ENCODE data around the gene ZNF629.

- TF ChIP-seq JUND (IDR thresholded peaks at IDR 0.05) (no peak), CHD2 (IDR thresholded peaks at IDR 0.05; ENCODE audit: low read length, partially characterized antibody) (no peak), CTCF (IDR thresholded peaks at IDR 0.05) (no peak), REST (IDR thresholded peaks at IDR 0.05; ENCODE audit: low read depth, low read length) (no peak), EP300 (IDR thresholded peaks at IDR 0.05; ENCODE audit: borderline replicate concordance in 1 of 2, low read depth in 1 of 2, low read length in 1 of 2) (no peak), RXRA (IDR thresholded peaks at IDR 0.05; ENCODE audit: borderline replicate concordance, low read depth) (no peak), GABPA (IDR thresholded peaks at IDR 0.05; ENCODE audit: low read depth) (no peak), TAF1 (IDR thresholded peaks at IDR 0.05; ENCODE audit: borderline replicate concordance, low read depth, low read length) (no peak), USF2 (IDR thresholded peaks at IDR 0.05; ENCODE audit: borderline replicate concordance, low read depth, low read length) (no peak), MAX (IDR thresholded peaks at IDR 0.05; ENCODE audit: low read depth) (no peak), POLR2AphosphoS5 (IDR thresholded peaks at IDR 0.05; ENCODE audit: low read depth, low read length) (no peak), RFX5 (IDR thresholded peaks at IDR 0.05; ENCODE audit: low read length) (no peak)
- TF ChIP-seq, protein P1, sequence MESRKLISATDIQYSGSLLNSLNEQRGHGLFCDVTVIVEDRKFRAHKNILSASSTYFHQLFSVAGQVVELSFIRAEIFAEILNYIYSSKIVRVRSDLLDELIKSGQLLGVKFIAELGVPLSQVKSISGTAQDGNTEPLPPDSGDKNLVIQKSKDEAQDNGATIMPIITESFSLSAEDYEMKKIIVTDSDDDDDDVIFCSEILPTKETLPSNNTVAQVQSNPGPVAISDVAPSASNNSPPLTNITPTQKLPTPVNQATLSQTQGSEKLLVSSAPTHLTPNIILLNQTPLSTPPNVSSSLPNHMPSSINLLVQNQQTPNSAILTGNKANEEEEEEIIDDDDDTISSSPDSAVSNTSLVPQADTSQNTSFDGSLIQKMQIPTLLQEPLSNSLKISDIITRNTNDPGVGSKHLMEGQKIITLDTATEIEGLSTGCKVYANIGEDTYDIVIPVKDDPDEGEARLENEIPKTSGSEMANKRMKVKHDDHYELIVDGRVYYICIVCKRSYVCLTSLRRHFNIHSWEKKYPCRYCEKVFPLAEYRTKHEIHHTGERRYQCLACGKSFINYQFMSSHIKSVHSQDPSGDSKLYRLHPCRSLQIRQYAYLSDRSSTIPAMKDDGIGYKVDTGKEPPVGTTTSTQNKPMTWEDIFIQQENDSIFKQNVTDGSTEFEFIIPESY (IDR thresholded peaks at IDR 0.05; ENCODE audit: borderline replicate concordance, low read depth) = no peak
Measured at GRCh38 chr16:30757316-30757715, 29.7 kb downstream of the ZNF629 start.

Measured in SK-N-SH (cell line).